Activated naive CD4-positive, alpha-beta T cell treated with anti-CD3 and anti-CD28 coated beads, Interleukin-2, amount 50 U/mL, for 72 hours (primary cell): ENCODE data around the gene MAMLD1. TPM values are rescaled to one million over a fixed set of nuclear protein-coding genes. Genes with fewer than 3 reads are reported as not detected.

ENCODE experiments used
- ATAC-seq, 2 donors: fragments of 150-1000 bp; cut with Tn5 transposase; 2 replicates each; pipeline ENCODE4 v1.10.0; 2021; ENCODE audit warnings: mild to moderate bottlenecking in 2 of 2, moderate library complexity in 2 of 2
- DNase-seq, 2 donors: peaks; one replicate each; pipeline ENCODE4 v3.0.0; 2021 to 2022; ENCODE audit warnings: low spot score in 2 of 2
- H3K27ac Mint-ChIP-seq, 2 donors: one replicate each; pipeline ENCODE4 v1.8.0; 2022; ENCODE audit warnings: mild to moderate bottlenecking in 2 of 2, mixed read lengths in 2 of 2
- H3K36me3 Mint-ChIP-seq, 2 donors: one replicate each; pipeline ENCODE4 v1.8.0; 2022; ENCODE audit warnings: mixed read lengths in 2 of 2
- H3K9me3 Mint-ChIP-seq, 2 donors: one replicate each; pipeline ENCODE4 v1.8.0; 2022; ENCODE audit warnings: mixed read lengths in 2 of 2
- total RNA-seq, 2 donors: library from RNA; stranded (reverse); gene quantifications; one replicate each; pipeline ENCODE4 v1.2.3, GENCODE V29; 2022

MAMLD1 gene
- total RNA-seq, 2 donors from 2014 or later = 0.96 to 2.7 TPM

GRCh38 chrX:150513544-150513943 is 150.4 kb downstream of the MAMLD1 start:
- DNase-seq (no peak), ATAC-seq (no peak)
- H3K36me3 Mint-ChIP-seq = no peaks in the 10 kb centered on the region

GRCh38 chrX:150514462-150514861 is 151.3 kb downstream of the MAMLD1 start:
- no peaks in the 10 kb centered on the region for H3K36me3 Mint-ChIP-seq
- H3K9me3 Mint-ChIP-seq = no peaks in the 10 kb centered on the region

More at GRCh38 chrX:150513544-150513943, 150.4 kb downstream of the MAMLD1 start:
- Mint-ChIP-seq H3K9me3 (no peaks in the 10 kb centered on the region), H3K27ac (no peak overlapping the region)

GRCh38 chrX:150515801-150516200 is 152.7 kb downstream of the MAMLD1 start:
- no peak for DNase-seq
- Mint-ChIP-seq H3K9me3 (no peaks in the 10 kb centered on the region), H3K27ac (peak overlapping the region; percentile 74 to 76), H3K36me3 (no peaks in the 10 kb centered on the region)
- ATAC-seq = no peak

More at GRCh38 chrX:150514462-150514861, 151.3 kb downstream of the MAMLD1 start:
- ATAC-seq (no peak), DNase-seq (no peak)
- no peak overlapping the region for H3K27ac Mint-ChIP-seq

DNA sequence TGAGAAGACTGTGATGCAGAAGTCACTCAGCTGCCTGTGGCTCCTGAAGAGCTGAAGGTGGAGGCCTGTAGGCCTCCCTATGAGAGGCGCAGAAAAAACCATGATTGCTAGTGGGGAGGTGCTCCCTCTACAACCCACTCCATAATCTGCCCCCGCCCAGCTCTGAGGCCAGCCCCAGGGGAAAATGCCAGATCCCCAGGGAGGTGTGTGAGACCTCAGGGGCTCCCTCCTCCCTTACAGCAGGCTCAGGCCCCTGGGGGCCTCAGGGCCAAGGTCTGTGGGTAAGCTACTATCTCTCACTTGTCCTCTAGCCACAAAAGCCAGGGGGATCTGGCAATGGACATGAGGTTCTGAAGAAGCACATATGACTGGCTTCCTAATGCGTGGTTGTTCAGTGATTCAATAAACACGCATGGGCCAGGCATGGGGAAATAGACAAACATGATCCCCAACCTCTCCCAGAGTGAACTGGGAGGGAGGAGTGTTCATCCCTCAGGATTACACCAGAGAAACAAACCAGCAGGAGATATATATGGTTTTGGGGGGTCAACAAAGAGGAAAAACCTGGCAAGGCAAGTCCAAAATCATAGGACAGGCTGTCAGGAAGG is 154.3 kb downstream of the MAMLD1 start:
- no peaks in the 10 kb centered on the region for H3K9me3 Mint-ChIP-seq
- DNase-seq (no peak), ATAC-seq (no peak)
- no peaks in the 10 kb centered on the region for H3K36me3 Mint-ChIP-seq
- no peak overlapping the region for H3K27ac Mint-ChIP-seq

GRCh38 chrX:150522494-150522893 is 159.4 kb downstream of the MAMLD1 start:
- no peak for ATAC-seq
- Mint-ChIP-seq H3K36me3 (no peaks in the 10 kb centered on the region), H3K9me3 (no peaks in the 10 kb centered on the region)

GRCh38 chrX:150525061-150525919 is 162.2 kb downstream of the MAMLD1 start:
- H3K9me3 Mint-ChIP-seq = no peaks in the 10 kb centered on the region
- DNase-seq (no peak), ATAC-seq (no peak)
- H3K36me3 Mint-ChIP-seq = no peaks in the 10 kb centered on the region
- no peak overlapping the region for H3K27ac Mint-ChIP-seq

More at GRCh38 chrX:150522494-150522893, 159.4 kb downstream of the MAMLD1 start:
- no peak overlapping the region for H3K27ac Mint-ChIP-seq
- no peak for DNase-seq

DNA sequence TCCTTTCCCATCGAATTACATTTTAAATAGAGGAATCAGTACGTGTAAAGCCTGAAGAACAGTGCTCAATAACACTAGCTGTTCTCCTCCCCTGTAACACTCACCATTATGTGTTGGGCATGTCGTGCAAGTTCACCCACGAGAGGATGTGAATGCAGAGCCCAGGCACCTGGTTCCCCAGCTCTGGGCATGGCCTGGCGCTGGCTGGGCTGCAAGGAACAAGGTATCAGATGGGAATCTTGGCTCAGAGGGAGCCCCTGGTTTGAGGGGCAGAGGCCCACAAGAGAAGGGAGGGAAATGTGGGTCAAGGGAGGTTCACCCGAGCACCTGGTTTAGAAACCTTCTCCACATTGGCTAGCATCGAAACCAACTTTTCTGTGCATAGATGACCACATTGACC is 163.6 kb downstream of the MAMLD1 start:
- DNase-seq = no peak
- no peak for ATAC-seq
- Mint-ChIP-seq H3K9me3 (no peaks in the 10 kb centered on the region), H3K36me3 (no peaks in the 10 kb centered on the region), H3K27ac (no peak overlapping the region)

DNA sequence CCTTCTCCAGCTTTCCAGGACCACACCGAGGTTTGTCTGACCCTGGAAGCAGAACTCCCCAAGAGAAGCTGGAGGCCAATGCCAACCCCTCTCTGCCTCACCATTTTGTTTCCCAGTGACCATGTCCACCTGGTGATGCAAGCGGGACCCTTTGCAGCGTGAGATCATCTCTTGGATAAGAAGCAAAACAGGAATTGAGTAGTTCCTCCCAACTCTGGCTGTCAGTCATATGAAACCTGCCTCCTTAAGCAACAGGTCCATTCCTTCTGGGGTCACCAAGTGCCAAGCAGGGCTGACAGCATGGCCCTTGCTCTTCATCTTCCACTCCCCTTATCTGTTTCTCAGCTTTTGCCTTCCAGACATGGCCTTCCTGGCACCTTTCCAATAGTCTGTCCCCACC is 164.0 kb downstream of the MAMLD1 start:
- no peak overlapping the region for H3K27ac Mint-ChIP-seq
- ATAC-seq (no peak), DNase-seq (no peak)
- no peaks in the 10 kb centered on the region for H3K9me3 Mint-ChIP-seq
- no peaks in the 10 kb centered on the region for H3K36me3 Mint-ChIP-seq

- DNase-seq (no peak), ATAC-seq (no peak)
- Mint-ChIP-seq H3K9me3 (peaks cover 11% of the 10 kb centered on the region in 2 donors), H3K36me3 (peaks cover 12% of the 10 kb centered on the region in 2 donors), H3K27ac (no peak overlapping the region)
Measured at GRCh38 chrX:150529587-150529986, 166.5 kb downstream of the MAMLD1 start.

GRCh38 chrX:150530821-150531220 is 167.7 kb downstream of the MAMLD1 start:
- H3K9me3 Mint-ChIP-seq = peaks cover 11 to 18% of the 10 kb centered on the region in 2 donors
- ATAC-seq (no peak), DNase-seq (no peak)
- no peak overlapping the region for H3K27ac Mint-ChIP-seq
- H3K36me3 Mint-ChIP-seq = peaks cover 12% of the 10 kb centered on the region in 2 donors

DNA sequence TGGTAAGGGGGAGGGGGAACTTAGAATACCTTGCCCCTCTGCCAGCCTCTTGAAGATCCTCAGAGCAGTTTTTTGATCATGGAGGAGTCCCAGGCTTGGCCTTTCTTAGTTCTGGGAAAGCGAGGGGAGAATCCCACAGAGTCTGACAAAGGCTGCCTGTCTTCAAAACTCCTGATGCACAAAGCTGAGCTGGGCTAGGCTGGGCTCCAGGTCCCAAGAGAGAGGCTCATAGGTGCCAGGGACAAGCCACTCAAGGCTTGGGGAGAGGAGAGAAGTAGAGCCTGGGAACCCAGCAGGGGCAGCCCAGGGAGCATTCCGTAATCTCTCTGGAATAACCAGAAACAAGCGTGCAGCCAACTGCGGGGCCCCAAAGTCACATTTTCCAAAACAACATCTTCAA is 168.3 kb downstream of the MAMLD1 start:
- Mint-ChIP-seq H3K27ac (no peak overlapping the region), H3K36me3 (peaks cover 12 to 19% of the 10 kb centered on the region in 2 donors), H3K9me3 (peaks cover 11 to 24% of the 10 kb centered on the region in 2 donors)
- ATAC-seq (no peak), DNase-seq (no peak)

- H3K9me3 Mint-ChIP-seq = peaks cover 11 to 24% of the 10 kb centered on the region in 2 donors
- H3K36me3 Mint-ChIP-seq = peaks cover 12 to 20% of the 10 kb centered on the region in 2 donors
- no peak for ATAC-seq
Measured at GRCh38 chrX:150533863-150534262, 170.7 kb downstream of the MAMLD1 start.

DNA sequence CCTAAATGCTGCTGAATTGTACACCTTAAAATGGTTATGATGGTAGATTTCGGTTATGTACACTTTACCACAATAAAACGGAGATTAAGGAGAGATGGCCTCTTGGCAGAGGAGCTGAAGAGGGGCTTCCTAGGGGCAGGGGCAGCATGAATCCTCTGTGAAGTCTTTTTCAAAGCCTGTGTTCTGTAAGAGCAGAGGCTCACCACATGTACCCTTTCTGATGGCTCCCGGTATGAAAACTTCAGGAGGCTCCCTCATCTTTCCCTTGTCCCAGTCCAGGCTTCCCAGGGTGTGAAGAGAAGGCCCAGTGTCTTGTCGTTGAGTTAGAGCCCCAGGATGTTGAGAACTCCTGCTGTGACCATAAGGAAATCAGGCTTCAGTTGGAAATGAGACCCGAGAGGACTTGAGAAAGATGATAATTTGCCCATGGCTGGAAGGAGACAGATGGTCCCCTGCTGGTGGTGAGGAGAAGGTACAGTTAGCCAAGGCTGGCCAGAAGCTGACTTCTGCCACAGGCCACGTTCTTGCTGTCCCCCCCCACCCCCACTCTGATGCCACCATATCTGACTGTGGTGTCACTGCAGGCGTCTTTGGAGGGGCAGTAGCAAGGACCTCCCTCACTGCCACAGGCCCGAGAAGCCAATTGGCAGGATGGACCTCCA is 173.5 kb downstream of the MAMLD1 start:
- no peak for DNase-seq
- peaks cover 11 to 24% of the 10 kb centered on the region in 2 donors for H3K9me3 Mint-ChIP-seq
- no peak overlapping the region for H3K27ac Mint-ChIP-seq
- peaks cover 12 to 20% of the 10 kb centered on the region in 2 donors for H3K36me3 Mint-ChIP-seq
- ATAC-seq = no peak

More at GRCh38 chrX:150533863-150534262, 170.7 kb downstream of the MAMLD1 start:
- DNase-seq = no peak
- H3K27ac Mint-ChIP-seq = no peak overlapping the region

- H3K27ac Mint-ChIP-seq = no peak overlapping the region
Measured at GRCh38 chrX:150537851-150538250, 174.7 kb downstream of the MAMLD1 start.

DNA sequence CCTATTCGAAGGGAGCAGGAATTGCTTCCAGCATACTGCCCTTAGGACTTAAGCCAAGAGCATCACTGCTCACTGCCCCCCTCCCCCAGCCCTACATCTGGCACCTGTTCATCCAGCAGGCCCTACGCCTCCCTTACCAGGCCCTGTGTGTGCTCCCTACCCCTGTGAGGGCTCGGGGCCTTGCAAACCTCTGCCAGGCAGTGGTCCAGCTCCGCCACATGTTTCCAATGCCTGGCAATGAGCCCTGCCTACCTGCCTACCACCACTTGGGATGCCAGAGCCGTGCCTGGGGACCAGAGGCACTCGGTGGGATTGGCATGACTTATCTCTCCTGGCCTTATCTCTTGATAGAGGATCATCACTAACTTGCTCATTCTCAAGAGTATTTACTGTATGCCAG is 177.8 kb downstream of the MAMLD1 start:
- Mint-ChIP-seq H3K9me3 (peaks cover 0 to 5% of the 10 kb centered on the region in 2 donors), H3K36me3 (peaks cover 0 to 6% of the 10 kb centered on the region in 2 donors), H3K27ac (no peak overlapping the region)
- ATAC-seq (no peak), DNase-seq (no peak)

More at GRCh38 chrX:150537851-150538250, 174.7 kb downstream of the MAMLD1 start:
- peaks cover 11 to 24% of the 10 kb centered on the region in 2 donors for H3K9me3 Mint-ChIP-seq
- ATAC-seq (no peak), DNase-seq (no peak)
- peaks cover 12 to 20% of the 10 kb centered on the region in 2 donors for H3K36me3 Mint-ChIP-seq

DNA sequence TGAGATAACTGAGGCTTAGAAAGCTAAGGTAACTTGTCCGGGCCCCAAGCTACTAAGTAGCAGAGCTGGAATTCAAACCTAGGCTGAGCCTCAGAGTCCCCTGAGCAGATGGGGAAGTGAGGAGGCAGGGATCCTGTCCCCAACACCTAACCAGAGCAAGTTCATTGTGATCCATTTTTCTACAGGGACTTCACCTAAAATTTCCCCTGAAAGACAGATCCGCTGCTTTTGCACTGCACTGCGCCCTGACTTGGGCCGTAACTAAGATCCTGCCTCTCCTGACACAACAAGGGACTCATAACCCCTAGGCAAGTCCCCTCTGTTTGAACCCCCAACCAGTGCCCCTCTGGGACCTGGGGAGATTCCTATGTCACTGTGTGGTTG is 179.7 kb downstream of the MAMLD1 start:
- no peak for DNase-seq
- ATAC-seq = no peak
- Mint-ChIP-seq H3K9me3 (no peaks in the 10 kb centered on the region), H3K27ac (no peak overlapping the region), H3K36me3 (no peaks in the 10 kb centered on the region)
